Right lung (tissue), 5 donors: ENCODE measurements around the gene CNTNAP3B. TPM values are rescaled to one million over a fixed set of nuclear protein-coding genes. Genes with fewer than 3 reads are reported as not detected.
"Not testable (repeated sequence)": the region's sequence is repeated elsewhere in the genome, so short reads cannot be mapped to it uniquely, and the experiment has no call there.

Experiments
- DNase-seq, 2 donors: peaks; one replicate each; pipeline ENCODE4 v3.0.0-alpha.2; 2013
- polyA plus RNA-seq, 5 donors: library from polyadenylated mRNA; unstranded; fragments of 120-200 nt; gene quantifications; one replicate each; pipeline versions ENCODE4 v1.2.1 to v1.2.3, GENCODE V29; 2013; ENCODE audit warnings: inconsistent platforms in 1 of 5, low replicate concordance in 1 of 5; ENCODE audit not compliant: insufficient read length in 5 of 5, insufficient read depth in 1 of 5

CNTNAP3B gene
- polyA plus RNA-seq, 5 donors: 3.6 to 14.1 (median 9.6) TPM

- DNase-seq: not testable (repeated sequence)
Measured at GRCh38 chr9:41977965-41978600, 151.1 kb downstream of the CNTNAP3B start.

GRCh38 chr9:41974906-41975305, 154.3 kb downstream of the CNTNAP3B start:
- DNase-seq: not testable (repeated sequence)

DNA sequence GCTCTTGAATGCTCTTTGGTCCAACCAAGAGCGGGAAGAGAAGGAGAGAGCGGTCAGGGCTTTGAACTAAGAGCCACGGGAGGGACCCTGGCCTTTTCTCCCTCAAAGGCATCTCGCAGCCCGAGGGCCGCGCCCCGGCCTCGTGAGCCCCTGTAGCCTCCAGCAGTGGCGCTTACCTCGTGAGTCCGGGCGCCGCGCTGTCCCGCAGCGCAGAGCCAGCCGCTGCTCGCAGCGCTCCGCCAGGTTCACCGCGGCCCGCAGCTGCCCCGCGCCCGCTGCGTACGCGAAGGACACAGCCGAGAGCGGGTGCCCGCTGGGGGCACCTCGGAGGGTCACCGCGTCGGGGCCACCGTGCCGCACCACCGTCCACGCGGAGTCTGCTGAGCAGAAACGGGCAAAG, 176.2 kb downstream of the CNTNAP3B start:
- not testable (repeated sequence) for DNase-seq

- DNase-seq: not testable (repeated sequence)
Measured at GRCh38 chr9:41941738-41942137, 187.5 kb downstream of the CNTNAP3B start.

GRCh38 chr9:41938143-41938542, 191.1 kb downstream of the CNTNAP3B start:
- not testable (repeated sequence) for DNase-seq

GRCh38 chr9:41935727-41936126, 193.5 kb downstream of the CNTNAP3B start:
- DNase-seq: not testable (repeated sequence)

DNA sequence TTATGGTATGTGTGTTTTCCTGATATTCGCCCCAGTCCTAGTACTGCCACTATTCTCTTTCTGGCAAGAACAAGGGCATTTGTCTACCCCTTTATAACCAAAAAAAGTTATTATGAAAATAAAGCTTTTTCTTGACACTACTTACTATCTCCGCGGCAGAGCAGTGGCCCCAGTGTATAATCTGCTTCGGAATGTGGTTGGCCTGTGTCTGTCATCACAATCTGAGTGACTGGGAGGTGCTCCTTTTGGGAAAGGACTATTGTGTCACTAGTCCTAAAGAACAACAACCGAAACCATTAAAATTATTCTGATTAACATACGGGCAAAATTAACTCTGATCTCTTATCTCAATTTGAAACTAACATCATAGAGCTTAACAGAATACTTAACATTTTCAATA, 200.1 kb downstream of the CNTNAP3B start:
- not testable (repeated sequence) for DNase-seq

DNA sequence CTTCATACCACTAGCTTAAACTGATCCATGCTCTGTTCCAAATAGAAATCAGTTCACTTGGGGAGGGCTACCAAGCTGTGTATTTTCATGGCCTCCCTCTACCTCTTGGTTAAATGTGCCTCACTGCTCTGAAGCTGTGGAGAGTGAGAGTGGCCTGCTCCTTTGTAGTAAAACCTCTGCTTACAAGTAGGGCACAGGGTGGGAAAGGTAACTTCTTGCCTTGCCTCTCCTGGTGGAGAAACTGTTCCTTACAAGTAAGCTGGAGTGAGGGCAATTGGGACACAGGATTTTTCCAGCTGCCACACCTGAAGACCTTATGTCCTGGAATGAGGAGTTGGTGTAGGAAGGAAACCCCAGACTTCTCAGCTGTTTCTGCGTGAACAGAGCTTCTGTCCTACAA, 211.9 kb downstream of the CNTNAP3B start:
- not testable (repeated sequence) for DNase-seq

DNA sequence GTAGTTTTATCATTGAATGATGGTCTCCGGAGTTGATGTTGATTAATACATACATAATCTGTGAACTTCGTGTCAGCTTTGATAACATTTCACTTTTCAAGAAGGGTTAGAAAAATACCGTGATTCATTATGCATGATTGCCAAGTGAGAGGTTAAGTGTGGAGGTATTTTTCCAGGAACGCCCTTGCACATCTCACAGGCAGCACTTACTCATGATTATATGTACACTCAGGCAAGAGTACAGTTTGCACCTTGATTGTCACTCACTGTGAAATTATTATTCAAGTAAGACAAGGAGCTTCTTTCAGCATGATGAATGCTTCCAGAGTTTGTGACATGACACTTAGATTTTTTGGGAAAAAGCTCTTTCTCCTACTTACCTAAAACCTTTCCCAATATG, 223.7 kb downstream of the CNTNAP3B start:
- not testable (repeated sequence) for DNase-seq

- not testable (repeated sequence) for DNase-seq
Measured at GRCh38 chr9:41902762-41903161, 226.5 kb downstream of the CNTNAP3B start.

- not testable (repeated sequence) for DNase-seq
Measured at GRCh38 chr9:41898720-41899343, 230.4 kb downstream of the CNTNAP3B start.

DNA sequence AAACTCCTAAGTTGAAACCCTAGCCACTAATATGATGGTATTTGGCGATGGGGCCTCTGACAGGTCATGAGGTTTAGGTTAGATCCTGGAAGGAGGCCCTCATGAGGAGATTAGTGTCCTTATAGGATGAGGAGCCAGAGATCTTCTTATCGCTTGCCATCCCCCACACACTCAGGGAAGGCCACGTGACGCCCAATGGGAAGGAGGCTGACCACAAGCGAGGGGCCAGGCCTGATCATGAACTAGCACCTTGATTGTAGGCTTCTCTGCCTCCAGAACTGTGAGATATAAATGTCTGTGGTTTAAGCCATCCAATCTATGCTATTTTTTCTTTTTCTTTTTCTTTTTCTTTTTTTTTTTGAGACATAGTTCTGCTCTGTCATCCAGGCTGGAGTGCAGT, 254.7 kb downstream of the CNTNAP3B start:
- DNase-seq: not testable (repeated sequence)

DNA sequence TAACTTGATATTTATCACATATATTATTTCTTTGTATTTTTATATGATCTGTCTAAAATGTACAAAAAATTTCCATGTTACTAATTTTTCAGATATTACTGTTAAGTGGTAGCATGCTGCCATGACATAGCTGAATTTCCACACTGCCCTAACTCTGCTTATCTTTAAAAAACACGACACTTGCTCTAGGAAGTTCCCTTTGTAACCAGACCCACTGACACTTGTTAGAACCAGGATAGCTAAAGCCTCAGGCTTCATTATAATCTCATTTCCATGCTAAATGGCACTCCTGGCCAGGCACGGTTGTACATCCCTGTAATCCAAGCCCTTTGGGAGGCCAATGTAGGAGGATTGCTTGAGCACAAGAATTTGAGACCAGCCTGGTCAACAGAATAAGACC, 273.8 kb downstream of the CNTNAP3B start:
- DNase-seq: not testable (repeated sequence)

DNA sequence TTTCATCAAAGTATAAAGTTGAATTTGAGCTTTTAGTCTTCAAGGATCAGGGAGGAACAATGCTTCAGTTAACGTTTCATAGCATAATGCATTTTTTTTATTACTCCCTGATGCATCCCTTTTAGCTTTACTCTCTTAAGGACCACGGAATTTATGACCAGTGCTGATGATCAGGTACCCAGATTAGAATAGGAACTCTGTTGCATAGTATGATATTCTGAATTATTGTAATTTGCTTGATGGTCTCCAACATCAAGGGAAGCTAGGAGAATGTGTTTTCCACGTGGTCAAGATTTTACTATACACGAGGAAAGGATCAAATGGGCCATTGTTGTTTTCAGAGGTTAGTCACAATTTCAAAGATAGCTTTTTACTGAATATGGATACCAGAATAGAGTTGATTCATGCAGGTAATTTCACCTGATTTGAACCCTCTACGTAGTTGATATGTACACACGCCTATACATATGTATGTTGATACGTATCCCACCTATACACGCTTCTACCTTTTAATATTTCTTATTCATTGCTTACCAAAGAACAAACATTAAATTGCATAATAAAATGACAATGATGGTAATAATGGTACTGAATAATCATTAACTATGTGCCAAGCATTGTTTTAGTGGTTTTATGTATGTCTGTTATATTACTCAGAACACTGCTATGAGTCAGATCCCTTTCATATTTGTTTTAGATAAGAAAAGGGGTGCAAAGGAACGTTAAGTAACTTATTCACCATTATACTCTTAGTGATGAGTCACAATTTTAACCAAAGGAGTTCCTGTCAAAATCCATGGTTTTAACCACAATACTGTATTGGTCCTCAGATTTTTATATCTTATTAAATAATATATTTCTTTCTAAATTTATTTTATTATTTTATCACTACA, 277.1 kb downstream of the CNTNAP3B start:
- not testable (repeated sequence) for DNase-seq

DNA sequence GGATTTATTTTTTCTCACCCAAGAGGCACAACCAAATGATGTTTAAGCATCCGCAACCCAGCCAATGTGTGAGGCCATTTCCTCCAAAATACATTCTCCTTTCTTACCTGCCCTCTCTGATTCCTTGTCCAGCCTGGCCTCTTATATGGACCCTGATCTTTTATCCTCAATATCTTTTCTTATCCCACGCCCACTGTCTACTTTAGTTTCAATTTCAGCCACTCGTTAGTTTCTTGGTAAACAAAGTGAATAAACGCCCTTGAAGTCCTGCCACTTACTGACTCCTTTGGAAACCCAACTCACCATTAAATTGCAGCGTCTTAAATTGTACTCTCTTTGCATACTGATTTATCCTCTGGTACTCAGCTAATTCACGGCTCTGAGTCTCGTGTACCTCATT, 281.4 kb downstream of the CNTNAP3B start:
- DNase-seq: not testable (repeated sequence)

Other genes starting within 250 kb of the CNTNAP3B start
- not detected for gene SPATA31A6, start 54.2 kb upstream of the CNTNAP3B start, polyA plus RNA-seq